HG03565 (cell line): Measurements from ENCODE around the gene TMEM229B.

ENCODE experiments used
- ATAC-seq: cut with Tn5 transposase; IDR thresholded peaks from one replicate; pipeline ENCODE4 v1.9.1; 2021; ENCODE audit warnings: mild to moderate bottlenecking, moderate library complexity; ENCODE audit not compliant: unreplicated experiment

The TMEM229B gene

GRCh38 chr14:67426161-67426560 is 62.4 kb downstream of the TMEM229B start:
- no peak for ATAC-seq

- ATAC-seq = no peak
These were observed 62.9 kb downstream of the TMEM229B start for GRCh38 chr14:67425608-67426007.

- ATAC-seq = no peak
These were observed 64.0 kb downstream of the TMEM229B start for GRCh38 chr14:67424539-67424938.

- ATAC-seq = no peak
These were observed 65.1 kb downstream of the TMEM229B start for GRCh38 chr14:67423424-67423823.

- no peak for ATAC-seq
These were observed 66.9 kb downstream of the TMEM229B start for GRCh38 chr14:67421356-67422224.
